Activated B cell treated with CpG ODN at 0.5 μM for 24 hours (primary cell): Measurements from ENCODE around the gene HOXC12. TPM values are rescaled to one million over a fixed set of nuclear protein-coding genes. Genes with fewer than 3 reads are reported as not detected.
A peak's percentile ranks its signal among the peaks of the same experiment; 100 is the strongest.

ENCODE experiments used
- ATAC-seq: fragments of 200-7000 bp; cut with Tn5 transposase; one replicate; pipeline ENCODE4 v1.10.0; 2021; ENCODE audit warnings: low read depth, mild to moderate bottlenecking, moderate library complexity
- CTCF ChIA-PET: fragments of 350-600 bp; sonication (Branson Sonifier 250); formaldehyde crosslinking; loops from one replicate; lab custom pipeline; 2021; ENCODE audit warnings: antibody characterized with exemption; lab: Charles Lee
- POLR2A ChIA-PET: fragments of 350-600 bp; sonication (Branson Sonifier 250); formaldehyde crosslinking; loops from one replicate; lab custom pipeline; 2021; ENCODE audit warnings: antibody characterized with exemption; lab: Charles Lee
- DNase-seq: peaks from one replicate; pipeline ENCODE4 v3.0.0; 2022
- H3K27ac Mint-ChIP-seq: one replicate; pipeline ENCODE4 v1.8.0; 2020; ENCODE audit warnings: mixed read lengths
- H3K27me3 Mint-ChIP-seq: one replicate; pipeline ENCODE4 v1.8.0; 2021; ENCODE audit warnings: mixed read lengths
- H3K36me3 Mint-ChIP-seq: one replicate; pipeline ENCODE4 v1.8.0; 2021; ENCODE audit warnings: low read depth, mixed read lengths
- H3K4me1 Mint-ChIP-seq: one replicate; pipeline ENCODE4 v1.8.0; 2021; ENCODE audit warnings: mixed read lengths
- H3K4me3 Mint-ChIP-seq: one replicate; pipeline ENCODE4 v1.8.0; 2020; ENCODE audit warnings: mild to moderate bottlenecking, mixed read lengths
- H3K9me3 Mint-ChIP-seq: one replicate; pipeline ENCODE4 v1.8.0; 2020; ENCODE audit warnings: mixed read lengths
- CTCF ChIP-seq: fragments of 200-600 bp; IDR thresholded peaks from one replicate; pipeline ENCODE4 v1.8.0; 2022; ENCODE audit warnings: antibody characterized with exemption, mild to moderate bottlenecking
- intact Hi-C: fragments of 100-400 bp; cut with micrococcal nuclease; formaldehyde crosslinking; loops from one replicate; pipeline ENCODE4 v1.15.1; 2024
- total RNA-seq: library from RNA; stranded (reverse); gene quantifications from 2 replicates; pipeline ENCODE4 v1.2.3, GENCODE V29; 2022

The HOXC12 gene
- total RNA-seq, 1 donor from 2014 or later, result not detected

- Mint-ChIP-seq H3K4me3 (peak overlapping the region; percentile 78), H3K4me1 (peaks cover 23% of the 10 kb centered on the region), H3K27ac (no peak overlapping the region), H3K9me3 (no peaks in the 10 kb centered on the region), H3K27me3 (peaks cover 77% of the 10 kb centered on the region), H3K36me3 (no peaks in the 10 kb centered on the region)
- ChIA-PET CTCF (interaction anchor here (0.6 to 7.4 kb wide), 17 partner anchors 10 to 212 kb away, joined by 3 to 78 read pairs (median 6); partner anchors contain the start of genes HOXC10, HOXC4, HOXC5 and SMUG1), POLR2A (interaction anchor here (0.6 to 1.7 kb wide), 3 partner anchors 183 to 201 kb away, joined by 3 to 7 read pairs (median 5); partner anchors contain the start of gene SMUG1)
- ATAC-seq, result peak; percentile 89
- DNase-seq, result peak; percentile 83
- intact Hi-C loops, result loop anchor here (1.0 to 10.0 kb wide), 9 partner anchors 11 to 389 kb away; partner anchors contain the start of genes CISTR and HOXC5
- TF ChIP-seq CTCF, result peak; percentile 67
These were observed 51.3 kb downstream of the HOXC12 start for GRCh38 chr12:54005853-54006558.

GRCh38 chr12:54006559-54007220, 52.0 kb downstream of the HOXC12 start:
- ChIA-PET CTCF (interaction anchor here (0.9 to 7.4 kb wide), 13 partner anchors 11 to 212 kb away, joined by 3 to 78 read pairs (median 7); partner anchors contain the start of genes HOXC10, HOXC4, HOXC5 and HOXC6), POLR2A (interaction anchor here (1.0 to 1.7 kb wide), 2 partner anchors 182 to 201 kb away, joined by 3 to 7 read pairs; partner anchors contain the start of gene SMUG1)
- Mint-ChIP-seq H3K36me3 (no peaks in the 10 kb centered on the region), H3K27me3 (peaks cover 77% of the 10 kb centered on the region), H3K9me3 (no peaks in the 10 kb centered on the region), H3K4me1 (peaks cover 29% of the 10 kb centered on the region), H3K4me3 (peak overlapping the region; percentile 78), H3K27ac (no peak overlapping the region)
- no peak for DNase-seq
- no peak for TF ChIP-seq CTCF
- no peak for ATAC-seq
- intact Hi-C loops, result loop anchor here (1.0 to 10.0 kb wide), 9 partner anchors 11 to 388 kb away; partner anchors contain the start of genes CISTR and HOXC5

GRCh38 chr12:54007538-54008259, 53.0 kb downstream of the HOXC12 start:
- peaks cover 29% of the 10 kb centered on the region for H3K4me1 Mint-ChIP-seq
- POLR2A ChIA-PET, result no interaction called here
- DNase-seq (no peak), ATAC-seq (no peak)
- H3K27me3 Mint-ChIP-seq, result peaks cover 73% of the 10 kb centered on the region
- H3K36me3 Mint-ChIP-seq, result no peaks in the 10 kb centered on the region
- no peak for TF ChIP-seq CTCF
- H3K4me3 Mint-ChIP-seq, result no peak overlapping the region
- CTCF ChIA-PET, result interaction anchor here (0.9 to 7.4 kb wide), 5 partner anchors 21 to 199 kb away, joined by 3 to 78 read pairs (median 8); partner anchors contain the start of genes HOXC5, HOXC6 and SMUG1
- H3K9me3 Mint-ChIP-seq, result no peaks in the 10 kb centered on the region
- H3K27ac Mint-ChIP-seq, result no peak overlapping the region
- intact Hi-C loops, result loop anchor here (2.0 to 10.0 kb wide), 5 partner anchors 25 to 387 kb away; partner anchors contain the start of genes CISTR and HOXC5

- POLR2A ChIA-PET, result no interaction called here
- CTCF ChIA-PET, result interaction anchor here (1.0 to 7.4 kb wide), 4 partner anchors 24 to 199 kb away, joined by 5 to 78 read pairs (median 37); partner anchors contain the start of genes HOXC5 and SMUG1
- no peak for TF ChIP-seq CTCF
- Mint-ChIP-seq H3K36me3 (no peaks in the 10 kb centered on the region), H3K4me1 (peaks cover 29% of the 10 kb centered on the region), H3K27ac (no peak overlapping the region), H3K4me3 (no peak overlapping the region), H3K9me3 (no peaks in the 10 kb centered on the region), H3K27me3 (peaks cover 73% of the 10 kb centered on the region)
- intact Hi-C loops, result loop anchor here (5.0 to 10.0 kb wide), 4 partner anchors 39 to 387 kb away; partner anchors contain the start of gene CISTR
- no peak for ATAC-seq
- DNase-seq, result no peak
These were observed 53.5 kb downstream of the HOXC12 start for GRCh38 chr12:54008260-54008552.

Other genes with a start within 250 kb of the HOXC12 start
- gene CALCOCO1, start 227.5 kb upstream of the HOXC12 start, total RNA-seq, result 44.2 and 59.5 TPM in 2 replicates
- gene CISTR, start 202.9 kb upstream of the HOXC12 start, total RNA-seq, result not detected in 2 replicates
- not detected in 2 replicates for gene HOXC13, start 16.1 kb upstream of the HOXC12 start, total RNA-seq
- gene HOXC11, start 18.2 kb downstream of the HOXC12 start, total RNA-seq, result not detected in 2 replicates
- gene HOTAIR, start 20.1 kb downstream of the HOXC12 start, total RNA-seq, result not detected in 2 replicates
- not detected in 2 replicates for gene HOXC10, start 30.2 kb downstream of the HOXC12 start, total RNA-seq
- gene HOXC9, start 45.3 kb downstream of the HOXC12 start, total RNA-seq, result not detected in 2 replicates
- not detected in 2 replicates for gene HOXC8, start 54.1 kb downstream of the HOXC12 start, total RNA-seq
- gene HOXC6, start 73.5 kb downstream of the HOXC12 start, total RNA-seq, result not detected in 2 replicates
- not detected in 2 replicates for gene HOXC5, start 78.1 kb downstream of the HOXC12 start, total RNA-seq
- gene HOXC4, start 98.9 kb downstream of the HOXC12 start, total RNA-seq, result 4.3 and 4.8 TPM in 2 replicates
- gene SMUG1, start 234.1 kb downstream of the HOXC12 start, total RNA-seq, result 31.2 and 38.6 TPM in 2 replicates